Caki2 (cell line): ENCODE data around the gene MRPS18B. TPM values are rescaled to one million over a fixed set of nuclear protein-coding genes. Genes with fewer than 3 reads are reported as not detected.
"Not testable (repeated sequence)": the region's sequence is repeated elsewhere in the genome, so short reads cannot be mapped to it uniquely, and the experiment has no call there.

ENCODE experiments used
- DNase-seq: peaks from one replicate; pipeline ENCODE4 v3.0.0-alpha.2; 2015; ENCODE audit warnings: low read depth
- in situ Hi-C: cut with HindIII; loops from 2 replicates; pipeline ENCODE4 v1.10.0; 2016; ENCODE audit warnings: low sequenced_read_pairs, low pct_unique_long_range_greater_than_20kb, mixed read lengths
- total RNA-seq: library from RNA; depleted of rRNA; stranded (reverse); fragments of >200 nt; shearing (Covaris generic); gene quantifications from 2 replicates; pipeline ENCODE4 v1.2.3, GENCODE V29; 2014; ENCODE audit warnings: low replicate concordance; rRNA removed

Gene MRPS18B
- total RNA-seq, 1 experiment from 2014 or later, result 61.1 TPM

DNA sequence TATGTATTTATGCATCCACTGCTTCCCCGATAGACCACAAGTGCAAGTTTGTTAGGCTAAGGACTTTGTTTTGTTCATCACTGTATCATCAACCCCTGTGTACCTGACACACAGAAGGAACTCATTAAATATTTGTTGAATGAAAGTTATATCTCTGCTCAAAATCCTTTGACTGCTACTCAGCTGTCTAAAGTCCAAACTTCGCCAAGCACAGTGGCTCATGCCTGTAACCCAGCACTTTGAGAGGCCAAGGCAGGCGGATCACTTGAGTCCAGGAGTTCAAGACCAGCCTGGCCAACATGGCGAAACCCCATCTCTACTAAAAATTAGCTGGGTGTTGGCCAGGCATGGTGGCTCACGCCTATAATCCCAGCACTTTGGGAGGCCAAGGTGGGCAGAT is 40.3 kb downstream of the MRPS18B start:
- in situ Hi-C loops, DNase-seq: not testable (repeated sequence)

DNA sequence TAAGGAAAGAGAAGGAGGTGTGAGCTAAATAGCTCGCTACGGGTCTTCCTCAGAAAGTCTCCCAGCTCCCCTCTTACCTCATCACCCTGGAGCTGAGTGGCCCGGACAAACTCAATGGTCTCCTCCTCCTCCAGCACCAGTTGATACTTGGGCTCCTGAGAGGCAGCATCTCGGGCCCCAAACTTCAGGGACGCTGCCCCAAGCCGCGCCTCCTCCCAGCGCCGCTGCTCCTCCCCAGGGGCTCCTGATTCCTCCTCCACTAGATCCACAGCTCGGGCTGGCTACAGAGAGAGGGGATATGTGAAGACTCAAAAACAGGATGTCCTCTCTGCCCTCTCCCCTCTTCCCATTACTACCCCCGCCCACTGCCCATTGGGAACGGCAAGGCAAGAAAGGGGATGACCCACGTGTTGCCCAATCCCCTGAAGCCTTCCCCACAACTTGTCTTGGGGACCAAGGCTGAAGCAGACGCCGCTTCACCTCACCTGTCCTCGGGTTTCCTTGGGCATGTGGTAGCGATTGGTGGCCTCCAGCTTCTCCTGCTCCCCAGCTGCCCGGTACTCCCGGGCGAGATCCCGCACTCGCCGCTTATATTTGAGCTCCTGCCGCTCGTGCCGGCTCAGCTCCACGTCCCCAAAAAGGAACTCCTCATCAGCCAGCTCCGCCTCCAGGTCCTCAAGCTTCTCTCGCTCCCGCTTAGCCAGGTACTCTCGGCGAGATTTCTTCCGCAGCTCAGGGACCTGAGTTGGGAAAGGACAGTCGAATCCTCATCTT is 47.5 kb downstream of the MRPS18B start:
- in situ Hi-C loops, result no loop called here
- DNase-seq, result no peak

DNA sequence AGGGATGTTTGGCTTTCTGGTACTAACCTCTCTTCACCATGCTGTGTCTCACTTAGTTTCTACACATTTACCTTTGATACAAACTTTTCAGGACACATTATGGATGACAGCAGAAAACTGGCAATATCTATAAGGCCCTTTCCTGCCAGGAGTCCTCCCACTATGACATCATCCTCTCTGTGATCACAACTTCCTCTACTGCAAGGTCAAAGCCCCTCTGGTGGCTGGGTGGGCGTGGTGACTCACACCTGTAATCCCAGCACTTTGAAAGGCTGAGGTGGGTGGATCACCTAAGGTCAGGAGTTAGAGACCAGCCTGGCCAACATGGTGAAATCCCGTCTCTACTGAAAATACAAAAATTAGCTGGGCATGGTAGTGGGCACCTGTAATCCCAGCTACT is 48.7 kb downstream of the MRPS18B start:
- in situ Hi-C loops, DNase-seq: not testable (repeated sequence)

DNA sequence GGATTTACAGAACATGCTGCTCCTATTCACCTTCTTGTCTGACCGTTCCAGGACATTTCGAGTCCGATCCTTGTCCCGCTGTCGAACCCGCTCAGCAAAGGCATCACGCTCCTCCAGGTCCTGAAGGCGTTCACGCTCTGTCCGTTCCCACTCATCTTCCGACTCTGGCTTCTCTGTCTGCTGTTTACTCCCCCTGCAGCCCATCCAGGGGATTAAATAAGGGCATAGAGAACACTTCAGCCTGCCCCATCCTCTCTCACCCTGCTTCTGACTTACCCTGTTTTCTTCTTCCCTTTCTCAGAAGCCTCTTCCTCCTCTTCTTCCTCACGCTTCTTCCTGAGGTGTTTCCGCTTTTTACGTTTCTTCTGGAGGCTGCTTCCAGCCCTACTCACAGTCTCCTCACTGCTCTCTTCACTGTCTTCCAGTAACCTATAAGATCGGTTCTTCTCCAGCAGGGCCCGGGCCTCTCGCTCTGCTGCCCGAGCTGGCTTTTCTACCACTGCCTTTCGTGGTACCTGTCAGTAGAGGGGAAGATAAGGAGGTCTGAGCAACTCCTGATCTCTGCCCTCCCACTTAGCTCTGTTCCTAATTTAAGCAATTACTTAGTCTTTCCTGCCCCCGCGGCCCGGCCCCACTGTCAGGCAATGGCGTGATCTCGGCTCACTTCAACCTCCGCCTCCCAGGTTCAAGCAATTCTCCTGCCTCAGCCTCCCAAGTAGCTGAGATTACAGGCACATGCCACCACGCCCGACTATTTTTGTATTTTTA is 53.3 kb downstream of the MRPS18B start:
- no peak for DNase-seq
- in situ Hi-C loops, result no loop called here

DNA sequence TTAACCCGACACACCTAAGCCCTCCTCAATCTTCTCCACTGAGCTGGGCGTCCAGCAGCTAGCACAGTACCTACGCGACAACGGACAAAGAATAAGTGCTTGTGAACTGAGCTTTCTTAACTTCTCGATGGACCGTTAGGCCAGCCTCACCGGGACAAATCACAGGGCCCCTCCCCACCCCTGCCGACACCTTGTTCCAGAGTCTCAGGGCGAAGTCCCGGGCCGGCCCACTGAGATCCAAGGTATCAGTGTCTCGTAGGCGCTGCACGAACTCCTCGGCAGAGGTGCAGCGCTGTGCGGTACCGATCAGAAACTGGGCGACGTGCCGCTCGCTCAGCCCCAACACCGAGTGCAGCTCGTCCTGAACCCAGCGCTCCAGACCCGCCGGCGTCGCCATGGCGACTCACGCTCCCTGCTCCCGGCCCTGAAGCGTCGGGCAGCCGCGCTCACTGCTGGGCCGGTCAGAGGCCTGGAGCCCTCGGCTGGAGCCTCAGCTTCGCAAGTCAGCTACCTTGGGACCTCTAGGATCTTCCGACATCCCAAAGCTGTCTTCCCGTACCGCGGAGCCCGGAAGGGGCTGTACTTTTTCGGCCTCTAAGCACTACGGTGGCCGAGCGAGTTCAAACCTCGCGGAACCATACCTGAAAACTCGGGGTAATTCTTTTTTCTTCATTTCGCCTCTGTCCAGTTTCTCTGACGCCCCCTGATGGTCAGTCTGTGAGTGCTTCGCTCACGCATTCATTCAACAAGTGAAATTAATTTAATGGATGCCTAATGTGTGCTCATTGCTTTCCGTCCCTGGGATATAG is 55.0 kb downstream of the MRPS18B start, which contains the start of gene DHX16:
DHX16 (minus strand) TSS at position 562 of the 809 bp plus-strand sequence; CDS start at position 397, 165 bp downstream.
- DNase-seq, result peak; percentile 94
- in situ Hi-C loops, result no loop called here

Other genes with a start within 250 kb of the MRPS18B start
- gene HLA-E, start 128.3 kb upstream of the MRPS18B start, total RNA-seq, result 210 and 213 TPM in 2 replicates
- gene GNL1, start 61.4 kb upstream of the MRPS18B start, total RNA-seq, result 23.5 and 36.9 TPM in 2 replicates
- gene PRR3, start 60.5 kb upstream of the MRPS18B start, total RNA-seq, result 12.7 TPM in 1 of 2 replicates, not detected in the other
- gene ABCF1, start 46.4 kb upstream of the MRPS18B start, total RNA-seq, result 29.5 and 30.5 TPM in 2 replicates
- gene PPP1R10, start 597 bp upstream of the MRPS18B start, total RNA-seq, result 6.9 and 10.8 TPM in 2 replicates
- gene ATAT1, start 9.0 kb downstream of the MRPS18B start, total RNA-seq, result 1.3 and 4.6 TPM in 2 replicates
- gene C6orf136, start 29.3 kb downstream of the MRPS18B start, total RNA-seq, result 2.6 TPM in 1 of 2 replicates, not detected in the other
- 31.4 and 37.5 TPM in 2 replicates for gene DHX16, start 55.2 kb downstream of the MRPS18B start, total RNA-seq
- 29.9 and 37.7 TPM in 2 replicates for gene PPP1R18, start 68.8 kb downstream of the MRPS18B start, total RNA-seq
- gene NRM, start 73.1 kb downstream of the MRPS18B start, total RNA-seq, result 2.3 and 16.7 TPM in 2 replicates
- 3.3 and 6.7 TPM in 2 replicates for gene MDC1, start 99.4 kb downstream of the MRPS18B start, total RNA-seq
- gene TUBB, start 102.5 kb downstream of the MRPS18B start, total RNA-seq, result 538 and 624 TPM in 2 replicates
- gene FLOT1, start 124.8 kb downstream of the MRPS18B start, total RNA-seq, result 352 and 441 TPM in 2 replicates
- gene IER3, start 126.7 kb downstream of the MRPS18B start, total RNA-seq, result 124 and 148 TPM in 2 replicates